ENCODE data around the gene MORN1. TPM values are rescaled to one million over a fixed set of nuclear protein-coding genes. Genes with fewer than 3 reads are reported as not detected.

The MORN1 gene
- total RNA-seq, 1 donor from 2014 or later, result 18.4 TPM

DNA sequence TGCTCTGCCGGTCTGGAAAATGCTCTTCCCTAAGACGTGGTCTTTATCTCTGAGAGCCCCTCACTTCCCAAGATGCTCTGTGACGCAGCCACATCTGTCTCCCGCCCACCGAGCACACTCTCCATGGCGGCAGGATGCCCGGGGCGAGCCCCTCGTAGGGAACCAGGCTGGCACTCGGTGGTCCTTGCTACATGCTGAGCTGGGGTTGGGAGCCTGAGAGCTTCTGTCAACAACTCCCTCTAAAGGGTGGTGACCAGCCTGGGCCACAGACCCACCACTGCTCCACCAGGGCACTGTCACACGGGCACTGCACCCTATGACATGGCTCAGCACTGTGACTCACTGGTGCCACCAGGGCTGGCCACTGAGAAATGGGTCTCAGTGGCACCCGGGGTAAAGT lies 18.4 kb upstream of the MORN1 start:
- peaks cover 17 to 46% of the 10 kb centered on the region in 2 donors for H3K36me3 ChIP-seq
- intact Hi-C loops (cut with DNase I), result loop anchor here (10.0 kb wide), 1 partner anchor 1015 kb away; no protein-coding TSS in a partner anchor

DNA sequence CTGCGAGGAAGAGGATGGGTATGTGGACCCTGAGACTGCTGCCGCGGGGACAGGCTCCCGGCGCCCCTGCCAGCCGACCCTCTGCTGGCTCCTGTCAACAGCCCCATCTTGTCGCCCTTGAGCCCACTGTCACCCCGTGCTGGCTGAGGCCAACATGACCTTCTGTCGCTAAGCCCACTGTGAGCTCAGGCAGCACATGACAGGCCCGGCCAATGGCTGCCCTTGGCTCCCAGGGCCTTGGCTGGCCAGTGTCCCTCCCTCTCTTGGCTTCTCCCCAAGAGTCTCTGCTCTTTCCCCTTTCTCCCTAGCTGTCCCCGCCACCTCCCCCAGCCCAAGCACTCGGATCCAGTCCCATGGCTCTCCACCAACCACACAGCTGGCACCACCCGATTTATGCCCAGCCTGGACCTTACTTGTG lies 17.5 kb upstream of the MORN1 start:
- intact Hi-C loops (cut with DNase I), result no loop called here
- TF ChIP-seq, protein P1, sequence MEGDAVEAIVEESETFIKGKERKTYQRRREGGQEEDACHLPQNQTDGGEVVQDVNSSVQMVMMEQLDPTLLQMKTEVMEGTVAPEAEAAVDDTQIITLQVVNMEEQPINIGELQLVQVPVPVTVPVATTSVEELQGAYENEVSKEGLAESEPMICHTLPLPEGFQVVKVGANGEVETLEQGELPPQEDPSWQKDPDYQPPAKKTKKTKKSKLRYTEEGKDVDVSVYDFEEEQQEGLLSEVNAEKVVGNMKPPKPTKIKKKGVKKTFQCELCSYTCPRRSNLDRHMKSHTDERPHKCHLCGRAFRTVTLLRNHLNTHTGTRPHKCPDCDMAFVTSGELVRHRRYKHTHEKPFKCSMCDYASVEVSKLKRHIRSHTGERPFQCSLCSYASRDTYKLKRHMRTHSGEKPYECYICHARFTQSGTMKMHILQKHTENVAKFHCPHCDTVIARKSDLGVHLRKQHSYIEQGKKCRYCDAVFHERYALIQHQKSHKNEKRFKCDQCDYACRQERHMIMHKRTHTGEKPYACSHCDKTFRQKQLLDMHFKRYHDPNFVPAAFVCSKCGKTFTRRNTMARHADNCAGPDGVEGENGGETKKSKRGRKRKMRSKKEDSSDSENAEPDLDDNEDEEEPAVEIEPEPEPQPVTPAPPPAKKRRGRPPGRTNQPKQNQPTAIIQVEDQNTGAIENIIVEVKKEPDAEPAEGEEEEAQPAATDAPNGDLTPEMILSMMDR (IDR thresholded peaks at IDR 0.05), result no peak
- H3K27me3 ChIP-seq, result no peaks in the 10 kb centered on the region
- H3K4me1 ChIP-seq, result peaks cover 5 to 18% of the 10 kb centered on the region in 2 donors
- peaks cover 25 to 55% of the 10 kb centered on the region in 2 donors for H3K36me3 ChIP-seq
- no peak overlapping the region for H3K27ac ChIP-seq
- H3K4me3 ChIP-seq, result no peak overlapping the region
- DNase-seq (ENCODE audit: low spot score in 2 of 2), result no peak
- no peaks in the 10 kb centered on the region for H3K9me3 ChIP-seq

More for the DNA sequence above, 18.4 kb upstream of the MORN1 start:
- Histone ChIP-seq H3K27me3 (no peaks in the 10 kb centered on the region), H3K4me1 (peaks cover 12 to 26% of the 10 kb centered on the region in 2 donors), H3K4me3 (no peak overlapping the region), H3K9me3 (no peaks in the 10 kb centered on the region), H3K27ac (no peak overlapping the region)
- TF ChIP-seq, protein P1 (IDR thresholded peaks at IDR 0.05), result no peak
- no peak for DNase-seq (ENCODE audit: low spot score in 2 of 2)

DNA sequence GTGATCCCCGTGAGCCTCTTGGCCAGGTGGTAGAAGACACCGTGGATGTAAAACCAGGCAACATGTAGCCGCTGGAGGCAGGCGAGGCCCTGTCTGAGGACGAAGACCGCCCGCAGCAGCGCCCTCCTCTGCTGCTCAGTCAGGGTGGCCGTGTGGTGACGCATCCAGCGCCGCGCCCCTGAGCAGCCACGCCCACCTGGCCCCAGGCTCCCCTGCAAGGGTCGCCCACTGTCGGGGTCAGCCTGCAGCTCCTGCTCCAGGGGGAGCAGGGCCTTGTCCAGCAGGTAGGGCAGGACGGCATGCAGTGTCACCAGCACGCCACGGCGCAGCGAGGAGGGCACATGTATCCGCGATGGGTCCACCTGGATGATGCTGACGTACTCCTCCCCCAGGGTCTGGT lies 17.1 kb upstream of the MORN1 start:
- Histone ChIP-seq H3K27ac (no peak overlapping the region), H3K9me3 (no peaks in the 10 kb centered on the region), H3K27me3 (no peaks in the 10 kb centered on the region), H3K4me3 (no peak overlapping the region), H3K4me1 (peaks cover 5 to 14% of the 10 kb centered on the region in 2 donors), H3K36me3 (peaks cover 29 to 59% of the 10 kb centered on the region in 2 donors)
- intact Hi-C loops (cut with DNase I), result no loop called here
- TF ChIP-seq, protein P1 (IDR thresholded peaks at IDR 0.05), result no peak
- no peak for DNase-seq (ENCODE audit: low spot score in 2 of 2)

DNA sequence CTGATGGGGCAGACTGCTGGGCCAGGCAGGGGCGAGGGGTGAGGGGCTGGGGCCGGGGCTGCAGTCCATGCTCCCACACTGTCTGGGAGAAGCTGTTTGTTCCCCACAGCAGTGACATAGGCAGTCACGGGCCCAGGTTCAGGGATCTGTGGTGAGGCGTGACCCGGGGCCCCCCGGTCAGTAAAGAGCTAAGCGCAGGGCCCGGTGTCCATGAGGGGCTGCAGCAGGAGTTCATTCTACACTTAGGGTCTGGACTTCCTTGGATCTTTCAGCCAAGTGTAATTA lies 16.6 kb upstream of the MORN1 start:
- DNase-seq (ENCODE audit: low spot score in 2 of 2), result no peak
- TF ChIP-seq, protein P1 (IDR thresholded peaks at IDR 0.05), result no peak
- Histone ChIP-seq H3K27me3 (no peaks in the 10 kb centered on the region), H3K9me3 (no peaks in the 10 kb centered on the region), H3K4me3 (no peak overlapping the region), H3K27ac (no peak overlapping the region), H3K36me3 (peaks cover 35 to 64% of the 10 kb centered on the region in 2 donors), H3K4me1 (peaks cover 0 to 9% of the 10 kb centered on the region in 2 donors)
- intact Hi-C loops (cut with DNase I), result no loop called here

DNA sequence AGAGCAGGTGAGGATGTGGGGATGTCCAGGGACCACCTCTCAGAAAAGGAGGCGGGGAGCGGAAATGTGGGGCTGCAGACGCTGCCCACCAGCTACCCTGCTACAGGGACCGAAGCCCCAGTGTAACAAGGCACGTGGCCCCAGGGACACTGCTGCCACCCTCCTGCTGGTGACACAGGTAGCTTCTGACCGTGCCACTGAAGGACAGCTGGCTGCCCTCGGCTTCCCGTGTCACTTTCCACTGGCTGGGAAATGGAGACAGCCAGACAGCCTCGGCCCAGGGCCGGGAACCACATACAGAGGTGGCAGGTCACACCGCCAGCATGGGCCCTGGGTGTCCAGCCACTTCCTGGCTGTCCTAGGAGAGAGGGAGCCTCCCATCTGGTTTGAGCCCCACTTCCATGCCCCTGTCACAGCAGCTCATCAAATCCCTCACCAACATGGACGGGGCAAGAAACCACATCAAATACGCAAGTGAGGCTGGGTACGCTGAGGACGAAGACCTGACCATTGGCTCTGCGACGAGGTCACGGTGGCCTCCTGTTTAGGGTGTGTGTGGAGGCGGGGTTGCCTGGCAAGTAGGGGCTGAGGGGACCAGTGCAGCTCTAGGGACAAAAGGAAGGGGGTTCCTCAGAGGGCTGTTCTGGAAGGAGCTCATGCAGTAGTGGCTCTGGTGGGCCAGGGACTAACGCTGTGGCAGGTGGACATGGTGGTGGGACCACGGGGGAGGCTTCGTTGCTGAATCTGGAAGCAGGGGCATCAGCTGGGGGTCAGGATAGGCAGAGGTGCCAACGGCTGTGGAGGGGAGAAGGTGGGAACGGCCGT lies 16.0 kb upstream of the MORN1 start:
- Histone ChIP-seq H3K4me3 (no peak overlapping the region), H3K4me1 (peaks cover 0 to 9% of the 10 kb centered on the region in 2 donors), H3K36me3 (peaks cover 40 to 70% of the 10 kb centered on the region in 2 donors), H3K27me3 (no peaks in the 10 kb centered on the region), H3K9me3 (no peaks in the 10 kb centered on the region), H3K27ac (no peak overlapping the region)
- intact Hi-C loops (cut with DNase I), result no loop called here
- TF ChIP-seq, protein P1 (IDR thresholded peaks at IDR 0.05), result no peak
- no peak for DNase-seq (ENCODE audit: low spot score in 2 of 2)
